ENCODE results near the gene TPM1. TPM values are rescaled to one million over a fixed set of nuclear protein-coding genes. Genes with fewer than 3 reads are reported as not detected.

The TPM1 gene
- total RNA-seq, 1 donor from 2014 or later, result 106 TPM

- no peak overlapping the region for H3K27ac Mint-ChIP-seq (ENCODE audit: unreplicated experiment)
- H3K27me3 Mint-ChIP-seq (ENCODE audit: unreplicated experiment), result peaks cover 1% of the 10 kb centered on the region
- H3K4me3 Mint-ChIP-seq (ENCODE audit: unreplicated experiment), result no peak overlapping the region
- no peaks in the 10 kb centered on the region for H3K9me3 Mint-ChIP-seq (ENCODE audit: unreplicated experiment)
- DNase-seq (ENCODE audit: low spot score), result no peak
- no peaks in the 10 kb centered on the region for H3K4me1 Mint-ChIP-seq (ENCODE audit: unreplicated experiment)
- no peaks in the 10 kb centered on the region for H3K36me3 Mint-ChIP-seq (ENCODE audit: low read depth, unreplicated experiment)
- TF ChIP-seq CTCF (IDR thresholded peaks at IDR 0.05; ENCODE audit: unreplicated experiment), result no peak
Observed at GRCh38 chr15:63022181-63022580, 20.4 kb upstream of the TPM1 start.

DNA sequence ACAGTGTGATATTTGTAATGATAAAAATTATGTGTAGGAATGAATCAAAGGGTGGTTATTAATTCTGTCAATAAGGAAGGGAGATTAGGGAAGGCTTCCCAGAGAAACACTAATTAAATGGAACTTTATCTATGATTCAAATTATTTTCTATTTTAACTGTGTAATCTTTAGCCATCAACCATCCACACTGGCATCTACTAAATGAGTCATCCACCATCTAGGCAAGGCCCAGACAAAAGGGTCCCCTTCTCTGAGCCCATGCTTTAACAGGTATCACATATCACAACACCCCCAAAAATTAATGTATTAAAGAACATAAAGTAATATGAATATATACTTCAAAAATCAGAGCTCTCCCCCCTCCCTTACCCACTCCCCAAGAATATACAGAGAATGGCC lies 19.9 kb upstream of the TPM1 start:
- H3K36me3 Mint-ChIP-seq (ENCODE audit: low read depth, unreplicated experiment), result no peaks in the 10 kb centered on the region
- no peaks in the 10 kb centered on the region for H3K4me1 Mint-ChIP-seq (ENCODE audit: unreplicated experiment)
- H3K27ac Mint-ChIP-seq (ENCODE audit: unreplicated experiment), result no peak overlapping the region
- no peak for DNase-seq (ENCODE audit: low spot score)
- no peaks in the 10 kb centered on the region for H3K9me3 Mint-ChIP-seq (ENCODE audit: unreplicated experiment)
- TF ChIP-seq CTCF (IDR thresholded peaks at IDR 0.05; ENCODE audit: unreplicated experiment), result no peak
- H3K27me3 Mint-ChIP-seq (ENCODE audit: unreplicated experiment), result peaks cover 1% of the 10 kb centered on the region
- no peak overlapping the region for H3K4me3 Mint-ChIP-seq (ENCODE audit: unreplicated experiment)

- Mint-ChIP-seq H3K27ac (ENCODE audit: unreplicated experiment) (no peak overlapping the region), H3K4me3 (ENCODE audit: unreplicated experiment) (no peak overlapping the region), H3K27me3 (ENCODE audit: unreplicated experiment) (peaks cover 1% of the 10 kb centered on the region), H3K9me3 (ENCODE audit: unreplicated experiment) (no peaks in the 10 kb centered on the region), H3K4me1 (ENCODE audit: unreplicated experiment) (no peaks in the 10 kb centered on the region), H3K36me3 (ENCODE audit: low read depth, unreplicated experiment) (no peaks in the 10 kb centered on the region)
- DNase-seq (ENCODE audit: low spot score), result no peak
- TF ChIP-seq CTCF (IDR thresholded peaks at IDR 0.05; ENCODE audit: unreplicated experiment), result no peak
Observed at GRCh38 chr15:63023351-63023945, 19.1 kb upstream of the TPM1 start.

DNA sequence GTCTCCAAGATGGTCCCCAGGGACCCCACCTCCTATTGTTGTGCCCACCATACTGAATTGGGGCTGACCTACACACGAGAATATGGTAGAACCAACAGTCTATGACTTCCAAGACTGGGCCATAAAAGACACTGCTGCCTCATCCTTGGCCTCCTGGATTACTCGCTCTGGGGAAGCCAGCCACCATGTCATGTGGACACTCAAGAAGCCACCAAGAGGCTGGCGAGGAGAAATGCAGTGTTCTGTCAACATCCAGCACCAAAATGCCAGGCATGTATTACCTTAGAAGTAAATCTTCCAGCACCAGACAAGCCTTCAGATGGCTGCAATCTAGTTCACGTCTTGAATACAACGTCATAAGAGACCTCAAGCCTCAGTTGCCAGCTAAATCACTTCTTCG lies 17.1 kb upstream of the TPM1 start:
- TF ChIP-seq CTCF (IDR thresholded peaks at IDR 0.05; ENCODE audit: unreplicated experiment), result no peak
- Mint-ChIP-seq H3K9me3 (ENCODE audit: unreplicated experiment) (no peaks in the 10 kb centered on the region), H3K27ac (ENCODE audit: unreplicated experiment) (no peak overlapping the region), H3K4me1 (ENCODE audit: unreplicated experiment) (peaks cover 3% of the 10 kb centered on the region), H3K27me3 (ENCODE audit: unreplicated experiment) (peaks cover 1% of the 10 kb centered on the region), H3K36me3 (ENCODE audit: low read depth, unreplicated experiment) (no peaks in the 10 kb centered on the region), H3K4me3 (ENCODE audit: unreplicated experiment) (no peak overlapping the region)
- DNase-seq (ENCODE audit: low spot score), result no peak

GRCh38 chr15:63027646-63028045 lies 14.9 kb upstream of the TPM1 start:
- no peaks in the 10 kb centered on the region for H3K9me3 Mint-ChIP-seq (ENCODE audit: unreplicated experiment)

More at GRCh38 chr15:63027646-63028045, 14.9 kb upstream of the TPM1 start:
- no peak overlapping the region for H3K27ac Mint-ChIP-seq (ENCODE audit: unreplicated experiment)
- DNase-seq (ENCODE audit: low spot score), result no peak
- H3K4me3 Mint-ChIP-seq (ENCODE audit: unreplicated experiment), result no peak overlapping the region
- no peak for TF ChIP-seq CTCF (IDR thresholded peaks at IDR 0.05; ENCODE audit: unreplicated experiment)
- peaks cover 1% of the 10 kb centered on the region for H3K27me3 Mint-ChIP-seq (ENCODE audit: unreplicated experiment)
- no peaks in the 10 kb centered on the region for H3K36me3 Mint-ChIP-seq (ENCODE audit: low read depth, unreplicated experiment)
- H3K4me1 Mint-ChIP-seq (ENCODE audit: unreplicated experiment), result peaks cover 3% of the 10 kb centered on the region

Measured in endothelial cell (in vitro differentiated cells).